Heart right ventricle (tissue), 16 donors: ENCODE data around the gene AQP9. TPM values are rescaled to one million over a fixed set of nuclear protein-coding genes. Genes with fewer than 3 reads are reported as not detected.
"Not testable (repeated sequence)": the region's sequence is repeated elsewhere in the genome, so short reads cannot be mapped to it uniquely, and the experiment has no call there.

ENCODE experiments used
- ATAC-seq, 8 donors: fragments of 200-7000 bp; cut with Tn5 transposase; one replicate each; pipeline ENCODE4 v1.9.1; 2020; ENCODE audit warnings: mild to moderate bottlenecking in 8 of 8, moderate library complexity in 8 of 8, moderate number of reproducible peaks in 1 of 8
- DNase-seq, 2 donors: peaks; one replicate each; pipeline ENCODE4 v3.0.0-alpha.2; 2020
- H3K27ac ChIP-seq, 10 donors: fragments of 200-600 bp; sonication (generic) in 2 of 10; one replicate each; pipeline versions ENCODE4 v1.5.0 to v1.8.0; 2020 to 2022; ENCODE audit warnings: mild to moderate bottlenecking in 3 of 10
- H3K27me3 ChIP-seq, 7 donors: fragments of 200-600 bp; one replicate each; pipeline ENCODE4 v1.8.0; 2021 to 2022; ENCODE audit warnings: mild to moderate bottlenecking in 2 of 7
- H3K36me3 ChIP-seq, 9 donors: fragments of 200-600 bp; sonication (generic) in 1 of 9; one replicate each; pipeline versions ENCODE4 v1.5.0 to v1.8.0; 2020 to 2022; ENCODE audit warnings: mild to moderate bottlenecking in 2 of 9
- H3K4me1 ChIP-seq, 9 donors: fragments of 200-600 bp; sonication (generic) in 1 of 9; one replicate each; pipeline versions ENCODE4 v1.5.0 to v1.8.0; 2020 to 2022; ENCODE audit warnings: mild to moderate bottlenecking in 4 of 9
- H3K4me3 ChIP-seq, 10 donors: fragments of 200-600 bp; sonication (generic) in 2 of 10; one replicate each; pipeline versions ENCODE4 v1.5.0 to v1.8.0; 2020 to 2022; ENCODE audit warnings: mild to moderate bottlenecking in 7 of 10, moderate library complexity in 2 of 10
- H3K9me3 ChIP-seq, 11 donors: fragments of 200-600 bp in 10 of 11; sonication (generic) in 2 of 11; one replicate each; pipeline versions ENCODE4 v1.5.0 to v1.8.0; 2013 to 2022; ENCODE audit warnings: mild to moderate bottlenecking in 2 of 11, control low read depth in 1 of 11, moderate library complexity in 1 of 11
- CTCF ChIP-seq, 9 donors: fragments of 200-600 bp; sonication (generic) in 2 of 9; IDR thresholded peaks; one replicate each; pipeline versions ENCODE4 v1.5.0 to v1.8.0; 2021 to 2022; ENCODE audit warnings: antibody characterized with exemption in 9 of 9, mild to moderate bottlenecking in 5 of 9, moderate library complexity in 1 of 9
- WGBS, 2 donors: extraction: QIAGEN DNeasy Blood & Tissue Kit; methylation state at CpG; one replicate each; pipeline ENCODE4 v1.1.7; 2013; ENCODE audit warnings: inconsistent platforms in 1 of 2; 5-methylcytosine and 5-hydroxymethylcytosine counted together
- intact Hi-C, 10 donors: fragments of 100-400 bp; cut with DNase I; formaldehyde crosslinking; loops; one replicate each; pipeline versions ENCODE4 v1.11.1 to v1.14.2; 2022
- polyA plus RNA-seq, 2 donors: library from polyadenylated mRNA; stranded (reverse); fragments of 200-250 nt; gene quantifications; one replicate each; pipeline ENCODE4 v1.2.3, GENCODE V29; 2013
- total RNA-seq, 10 donors: library from RNA; stranded (reverse); fragmentation: NEBNext Ultra II Directional in 3 of 10; extraction: Animal tissue kit (Norgen Biotek cat#: 25700) in 3 of 10; gene quantifications; one replicate each; pipeline versions ENCODE4 v1.2.1 to v1.2.4, GENCODE V29; 2021 to 2023
- donor health status: Arrhythmogenic right ventricular cardiomyopathy.
- donor health status: ischemic (EF 13 %, LVEDD 7.1; RV severe dilation, severe dysfunction).
- donor health status: healthy with polysubstance abuse.
- donor health status: DM: no; HTN: yes; CAD: no.
- donor health status: DM: no; HTN: no; CAD: no.
- donor health status: ischemic (EF 25% LVEDD 6.9; RV normal size, moderate dysfunction).
- donor health status: ischemic (EF 25% LVEDD 5.7; RV mildly dilated, moderate dysfunction).
- donor health status: healthy.
- donor health status: DM: yes; HTN: yes; CAD: no.
- donor health status: Ischemic cardiomyopathy.
- donor health status: ischemic (EF 35%, LVEDD 5.7; RV mildly dilated, moderate dysfunction).
- donor health status: nonischemic (EF 11% LVEDD 7.7; RV severe dilation, severe dysfunction).
- donor health status: DM: yes; HTN: yes; CAD: no.
- donor health status: PGD.
- donor health status: ischemic (EF 29% LVEDD 5.4; RV normal size, mild dysfunction).
- donor health status: nonischemic (EF 23%, LVEDD 6.1; RV moderate dilation, normal function).

AQP9 gene
- total and polyA plus RNA-seq, 12 donors, result 0.42 to 3.3 (median 0.87) TPM; not detected in 1

GRCh38 chr15:58108117-58108516 lies 30.1 kb upstream of the AQP9 start:
- ATAC-seq (no peak), DNase-seq (no peak)
- H3K27ac ChIP-seq, result no peak overlapping the region
- intact Hi-C loops, result no loop called here
- WGBS, 2 donors, result 54 to 67% methylated on average over 2 of the region's 2 CpGs
- TF ChIP-seq CTCF (IDR thresholded peaks at IDR 0.05), result no peak
- H3K4me1 ChIP-seq, result no peaks in the 10 kb centered on the region
- peaks cover 0 to 47% (median 29%) of the 10 kb centered on the region in 7 donors for H3K27me3 ChIP-seq
- H3K4me3 ChIP-seq, result no peak overlapping the region
- no peaks in the 10 kb centered on the region for H3K36me3 ChIP-seq
- H3K9me3 ChIP-seq, result no peaks in the 10 kb centered on the region

GRCh38 chr15:58109419-58109818 lies 28.8 kb upstream of the AQP9 start:
- Histone ChIP-seq H3K27me3 (peaks cover 0 to 49% (median 33%) of the 10 kb centered on the region in 7 donors), H3K36me3 (no peaks in the 10 kb centered on the region), H3K27ac (no peak overlapping the region), H3K4me3 (no peak overlapping the region), H3K4me1 (no peaks in the 10 kb centered on the region), H3K9me3 (no peaks in the 10 kb centered on the region)
- DNase-seq, result no peak
- WGBS, 2 donors, result 86 to 90% methylated on average over 3 of the region's 3 CpGs
- no peak for ATAC-seq
- TF ChIP-seq CTCF (IDR thresholded peaks at IDR 0.05), result no peak
- intact Hi-C loops, result no loop called here

- ATAC-seq (no peak), DNase-seq (no peak)
- WGBS, 2 donors, result 60 to 62% methylated on average over 6 of the region's 6 CpGs
- Histone ChIP-seq H3K4me1 (no peaks in the 10 kb centered on the region), H3K9me3 (no peaks in the 10 kb centered on the region), H3K27ac (no peak overlapping the region), H3K27me3 (peaks cover 0 to 53% (median 33%) of the 10 kb centered on the region in 7 donors), H3K4me3 (no peak overlapping the region), H3K36me3 (no peaks in the 10 kb centered on the region)
- intact Hi-C loops, result loop anchor here in 3 of 10 donors (5.0 to 10.0 kb wide), 2 partner anchors 71 to 74 kb away; no protein-coding TSS in a partner anchor
- TF ChIP-seq CTCF (IDR thresholded peaks at IDR 0.05), result no peak
Measured at GRCh38 chr15:58110999-58111717, 27.0 kb upstream of the AQP9 start.

- Histone ChIP-seq H3K36me3 (no peaks in the 10 kb centered on the region), H3K4me1 (no peaks in the 10 kb centered on the region)
- intact Hi-C loops, result loop anchor here in 3 of 10 donors (5.0 to 10.0 kb wide), 2 partner anchors 71 to 73 kb away; no protein-coding TSS in a partner anchor
Measured at GRCh38 chr15:58111718-58112104, 26.5 kb upstream of the AQP9 start.

GRCh38 chr15:58113358-58113757 lies 24.8 kb upstream of the AQP9 start:
- not testable (repeated sequence) for H3K36me3 ChIP-seq, H3K4me3 ChIP-seq, ATAC-seq, H3K27ac ChIP-seq, DNase-seq, H3K4me1 ChIP-seq, H3K9me3 ChIP-seq
- WGBS, 2 donors, result 45 to 48% methylated on average over 5 of the region's 5 CpGs
- H3K27me3 ChIP-seq, result peaks cover 0 to 35% (median 29%) of the 10 kb centered on the region in 7 donors
- intact Hi-C loops, result loop anchor here in 3 of 10 donors (5.0 to 10.0 kb wide), 2 partner anchors 69 to 71 kb away; no protein-coding TSS in a partner anchor

More at GRCh38 chr15:58111718-58112104, 26.5 kb upstream of the AQP9 start:
- no peak overlapping the region for H3K27ac ChIP-seq
- WGBS, 2 donors, result 89 to 90% methylated on average over 5 of the region's 5 CpGs
- H3K4me3 ChIP-seq, result no peak overlapping the region
- peaks cover 0 to 47% (median 33%) of the 10 kb centered on the region in 7 donors for H3K27me3 ChIP-seq
- ATAC-seq (no peak), DNase-seq (no peak)
- no peak for TF ChIP-seq CTCF (IDR thresholded peaks at IDR 0.05)
- H3K9me3 ChIP-seq, result no peaks in the 10 kb centered on the region
